GM12875 (cell line): ENCODE data around the gene RMC1.

Source experiments
- H3K4me3 ChIP-seq: one replicate; pipeline ENCODE4 v1.5.1; 2011; ENCODE audit warnings: low read depth, low read length, control low read depth
- CTCF ChIP-seq: IDR thresholded peaks from 2 replicates; pipeline ENCODE4 v1.5.1; 2011; ENCODE audit warnings: low read depth, mild to moderate bottlenecking, control low read depth, inconsistent platforms, low read length, moderate library complexity, borderline replicate concordance; ENCODE audit not compliant: insufficient read depth

The RMC1 gene

GRCh38 chr18:23578067-23578701, 74.9 kb downstream of the RMC1 start:
- TF ChIP-seq CTCF: no peak
- no peak overlapping the region for H3K4me3 ChIP-seq

GRCh38 chr18:23578891-23579653, 75.8 kb downstream of the RMC1 start:
- H3K4me3 ChIP-seq: no peak overlapping the region
- TF ChIP-seq CTCF: no peak

- H3K4me3 ChIP-seq: no peak overlapping the region
- TF ChIP-seq CTCF: no peak
These were observed 77.5 kb downstream of the RMC1 start for GRCh38 chr18:23580677-23581367.
